ENCODE data around the gene TOR1AIP1. TPM values are rescaled to one million over a fixed set of nuclear protein-coding genes. Genes with fewer than 3 reads are reported as not detected.

The TOR1AIP1 gene
- total RNA-seq, 1 donor from 2014 or later, result 83.3 TPM

Other genes starting within 250 kb of the TOR1AIP1 start
- gene FAM163A, start 139.0 kb upstream of the TOR1AIP1 start, total RNA-seq (ENCODE audit: insufficient read depth, low replicate concordance), result 3.6 TPM
- 78.7 TPM for gene TOR1AIP2, start 4.5 kb upstream of the TOR1AIP1 start, total RNA-seq (ENCODE audit: insufficient read depth, low replicate concordance)
- gene CEP350, start 72.5 kb downstream of the TOR1AIP1 start, total RNA-seq (ENCODE audit: insufficient read depth, low replicate concordance), result 110 TPM

All from umbilical cord (tissue), 1 donor.